Endothelial cell (in vitro differentiated cells): ENCODE data around the gene KCNIP3. TPM values are rescaled to one million over a fixed set of nuclear protein-coding genes. Genes with fewer than 3 reads are reported as not detected.

Experiments used
- DNase-seq: peaks from one replicate; pipeline ENCODE4 v3.0.0; 2021; ENCODE audit warnings: low spot score
- H3K27ac Mint-ChIP-seq: one replicate; pipeline ENCODE4 v1.8.0; 2021; ENCODE audit warnings: mixed read lengths, inconsistent platforms; ENCODE audit not compliant: unreplicated experiment
- H3K27me3 Mint-ChIP-seq: one replicate; pipeline ENCODE4 v1.8.0; 2021; ENCODE audit warnings: mild to moderate bottlenecking, moderate library complexity, mixed read lengths, inconsistent platforms; ENCODE audit not compliant: unreplicated experiment
- H3K36me3 Mint-ChIP-seq: one replicate; pipeline ENCODE4 v1.8.0; 2021; ENCODE audit warnings: mild to moderate bottlenecking, low read depth, mixed read lengths, inconsistent platforms; ENCODE audit not compliant: unreplicated experiment
- H3K4me1 Mint-ChIP-seq: one replicate; pipeline ENCODE4 v1.8.0; 2021; ENCODE audit warnings: mild to moderate bottlenecking, mixed read lengths, inconsistent platforms; ENCODE audit not compliant: unreplicated experiment
- H3K4me3 Mint-ChIP-seq: one replicate; pipeline ENCODE4 v1.8.0; 2021; ENCODE audit warnings: mild to moderate bottlenecking, mixed read lengths, inconsistent platforms; ENCODE audit not compliant: unreplicated experiment
- H3K9me3 Mint-ChIP-seq: one replicate; pipeline ENCODE4 v1.8.0; 2021; ENCODE audit warnings: mixed read lengths, inconsistent platforms; ENCODE audit not compliant: unreplicated experiment
- total RNA-seq: library from RNA; stranded (reverse); fragmentation: NEBNext Ultra II Directional; extraction: Animal tissue kit (Norgen Biotek cat#: 25700); gene quantifications from one replicate; pipeline ENCODE4 v1.2.1, GENCODE V29; 2021; ENCODE audit not compliant: unreplicated experiment
- TF ChIP-seq, protein P1 (sequence below): fragments of 200-600 bp; sonication (generic); IDR thresholded peaks from one replicate; pipeline ENCODE4 v1.5.0; 2021; ENCODE audit warnings: antibody characterized with exemption; ENCODE audit not compliant: unreplicated experiment

The KCNIP3 gene
- total RNA-seq, 1 donor from 2014 or later, result 0.26 TPM

DNA sequence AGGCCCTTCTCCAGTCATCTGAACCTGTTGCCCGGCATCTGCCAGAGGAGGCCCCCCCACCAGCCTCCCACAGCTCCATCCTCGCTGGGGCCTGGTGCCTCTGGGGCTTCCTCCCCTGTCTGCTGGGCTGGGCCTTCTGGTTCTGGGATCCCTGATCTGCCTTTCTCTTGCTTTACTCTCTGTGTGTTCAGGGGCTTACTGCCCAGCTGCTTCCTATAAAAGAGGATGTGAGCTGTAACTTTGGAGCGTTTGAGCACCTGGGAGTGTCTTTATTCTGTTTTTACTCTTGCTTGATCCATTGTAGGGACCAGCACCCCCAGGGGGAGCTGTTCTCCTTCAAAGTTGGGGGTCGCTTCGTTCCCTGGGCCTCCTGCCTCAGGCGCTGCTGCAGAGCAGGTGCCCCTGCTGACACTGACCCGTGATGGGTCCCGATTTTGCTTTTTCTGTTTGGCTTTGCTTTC, 82.3 kb downstream of the KCNIP3 start:
- no peak overlapping the region for H3K4me3 Mint-ChIP-seq
- peak; percentile 29 for DNase-seq
- TF ChIP-seq, protein P1, sequence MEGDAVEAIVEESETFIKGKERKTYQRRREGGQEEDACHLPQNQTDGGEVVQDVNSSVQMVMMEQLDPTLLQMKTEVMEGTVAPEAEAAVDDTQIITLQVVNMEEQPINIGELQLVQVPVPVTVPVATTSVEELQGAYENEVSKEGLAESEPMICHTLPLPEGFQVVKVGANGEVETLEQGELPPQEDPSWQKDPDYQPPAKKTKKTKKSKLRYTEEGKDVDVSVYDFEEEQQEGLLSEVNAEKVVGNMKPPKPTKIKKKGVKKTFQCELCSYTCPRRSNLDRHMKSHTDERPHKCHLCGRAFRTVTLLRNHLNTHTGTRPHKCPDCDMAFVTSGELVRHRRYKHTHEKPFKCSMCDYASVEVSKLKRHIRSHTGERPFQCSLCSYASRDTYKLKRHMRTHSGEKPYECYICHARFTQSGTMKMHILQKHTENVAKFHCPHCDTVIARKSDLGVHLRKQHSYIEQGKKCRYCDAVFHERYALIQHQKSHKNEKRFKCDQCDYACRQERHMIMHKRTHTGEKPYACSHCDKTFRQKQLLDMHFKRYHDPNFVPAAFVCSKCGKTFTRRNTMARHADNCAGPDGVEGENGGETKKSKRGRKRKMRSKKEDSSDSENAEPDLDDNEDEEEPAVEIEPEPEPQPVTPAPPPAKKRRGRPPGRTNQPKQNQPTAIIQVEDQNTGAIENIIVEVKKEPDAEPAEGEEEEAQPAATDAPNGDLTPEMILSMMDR, result peak; percentile 33

DNA sequence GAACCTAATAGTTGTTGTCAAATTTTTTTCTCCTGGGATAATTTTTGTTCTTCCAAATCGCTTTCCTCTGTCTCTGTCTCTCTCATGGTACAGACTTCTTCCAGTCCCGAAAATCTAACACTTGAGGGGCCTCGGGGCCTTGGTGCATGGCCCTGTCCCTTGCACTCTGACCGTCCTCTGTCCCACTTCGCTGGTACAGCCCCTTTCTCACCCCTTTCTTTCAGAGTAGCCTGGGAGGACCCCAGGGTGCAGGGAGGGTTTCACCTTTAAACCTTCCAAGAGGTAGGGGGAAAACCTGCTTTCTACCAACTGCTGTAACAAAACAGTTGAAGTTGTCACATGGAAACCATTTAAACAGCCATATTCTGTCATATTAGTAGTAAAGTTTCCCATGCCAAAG, 83.1 kb downstream of the KCNIP3 start:
- Mint-ChIP-seq H3K27me3 (peaks cover 15% of the 10 kb centered on the region), H3K4me1 (peaks cover 5% of the 10 kb centered on the region), H3K27ac (no peak overlapping the region), H3K4me3 (no peak overlapping the region), H3K9me3 (no peaks in the 10 kb centered on the region), H3K36me3 (no peaks in the 10 kb centered on the region)
- DNase-seq, result no peak
- TF ChIP-seq, protein P1, result no peak

More for the DNA sequence above, 82.3 kb downstream of the KCNIP3 start:
- no peaks in the 10 kb centered on the region for H3K9me3 Mint-ChIP-seq
- peaks cover 17% of the 10 kb centered on the region for H3K27me3 Mint-ChIP-seq
- no peak overlapping the region for H3K27ac Mint-ChIP-seq
- no peaks in the 10 kb centered on the region for H3K36me3 Mint-ChIP-seq
- H3K4me1 Mint-ChIP-seq, result peaks cover 5% of the 10 kb centered on the region

DNA sequence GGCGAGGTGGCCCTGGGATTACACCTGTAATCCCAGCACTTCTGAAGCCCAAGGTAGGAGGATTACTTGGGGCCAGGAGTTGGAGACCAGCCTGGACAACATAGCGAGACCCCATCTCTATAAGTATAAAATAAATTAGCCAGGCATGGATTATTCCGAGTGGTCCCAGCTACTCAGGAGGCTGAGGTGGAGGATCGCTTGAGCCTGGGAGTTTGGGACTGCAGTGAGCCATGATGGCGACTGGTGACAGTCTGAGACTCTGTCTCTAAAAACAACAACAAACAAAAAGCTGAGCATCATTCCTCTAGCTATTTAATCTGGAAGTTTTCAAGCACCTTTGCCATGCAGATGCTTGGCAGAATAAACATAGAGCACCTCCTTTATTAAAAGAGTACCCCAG, 83.6 kb downstream of the KCNIP3 start:
- no peaks in the 10 kb centered on the region for H3K36me3 Mint-ChIP-seq
- H3K9me3 Mint-ChIP-seq, result no peaks in the 10 kb centered on the region
- H3K4me3 Mint-ChIP-seq, result no peak overlapping the region
- H3K27me3 Mint-ChIP-seq, result peaks cover 15% of the 10 kb centered on the region
- H3K27ac Mint-ChIP-seq, result no peak overlapping the region
- peaks cover 5% of the 10 kb centered on the region for H3K4me1 Mint-ChIP-seq
- DNase-seq, result no peak
- TF ChIP-seq, protein P1, result no peak

DNA sequence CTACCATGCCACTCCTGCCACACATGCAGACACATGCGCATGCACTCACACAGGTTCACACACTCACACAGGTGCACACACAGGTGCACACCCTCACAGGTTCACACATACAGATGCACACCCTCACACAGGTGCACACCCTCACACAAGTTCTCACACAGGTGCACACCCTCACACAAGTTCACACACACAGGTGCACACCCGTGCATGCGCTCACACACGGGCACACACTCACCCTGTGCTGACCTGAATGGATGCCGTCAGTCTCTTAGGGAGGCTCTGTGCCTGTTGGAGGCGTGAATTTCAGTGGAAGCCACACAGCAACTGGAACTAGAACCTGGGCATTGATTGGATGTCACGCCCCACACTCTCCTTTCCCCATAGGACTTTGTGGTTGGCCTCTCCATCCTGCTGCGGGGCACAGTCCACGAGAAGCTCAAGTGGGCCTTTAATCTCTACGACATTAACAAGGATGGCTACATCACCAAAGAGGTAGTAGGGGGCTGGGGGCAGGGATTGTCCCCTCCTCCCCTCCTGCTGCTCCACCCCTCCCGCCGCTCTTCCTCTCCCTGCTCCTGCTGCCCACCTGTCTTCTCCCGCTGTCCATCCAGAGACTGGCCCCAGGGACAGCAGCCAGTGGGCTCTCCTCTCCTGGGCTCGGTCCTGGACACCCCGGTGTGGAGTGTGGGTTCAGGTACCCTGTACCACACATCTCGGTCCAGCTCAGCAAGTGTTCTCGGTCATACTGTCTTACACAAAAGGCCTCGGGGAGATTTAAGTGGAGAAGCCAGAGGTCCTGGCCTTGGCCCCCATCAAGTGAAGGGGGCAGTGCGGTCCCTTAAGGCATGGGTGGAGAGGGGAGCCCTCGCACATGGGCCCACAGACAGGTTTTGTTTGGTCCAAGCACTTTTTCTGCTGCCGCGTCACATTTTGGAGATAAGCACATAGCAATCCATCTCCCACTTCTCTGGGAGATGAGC, 84.4 kb downstream of the KCNIP3 start:
- Mint-ChIP-seq H3K9me3 (no peaks in the 10 kb centered on the region), H3K27ac (no peak overlapping the region), H3K27me3 (peaks cover 17% of the 10 kb centered on the region), H3K36me3 (no peaks in the 10 kb centered on the region), H3K4me1 (peaks cover 5% of the 10 kb centered on the region), H3K4me3 (no peak overlapping the region)
- TF ChIP-seq, protein P1, result no peak
- DNase-seq, result no peak

DNA sequence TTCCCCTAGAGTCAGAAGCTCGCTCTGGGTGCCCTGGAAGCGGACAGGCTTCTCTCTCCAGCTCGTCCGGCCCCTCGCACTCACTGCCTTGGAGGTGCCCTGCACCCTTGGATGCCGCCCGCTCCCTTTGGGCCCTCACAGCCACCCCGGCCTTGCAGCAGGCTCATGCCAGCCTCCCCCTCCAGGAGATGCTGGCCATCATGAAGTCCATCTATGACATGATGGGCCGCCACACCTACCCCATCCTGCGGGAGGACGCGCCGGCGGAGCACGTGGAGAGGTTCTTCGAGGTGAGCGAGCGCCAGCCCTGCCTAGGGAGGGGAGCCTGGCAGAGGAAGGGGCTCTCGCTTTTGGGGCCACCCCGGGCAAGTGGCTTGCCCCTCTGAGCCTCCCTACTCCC, 85.0 kb downstream of the KCNIP3 start:
- Mint-ChIP-seq H3K9me3 (no peaks in the 10 kb centered on the region), H3K4me3 (no peak overlapping the region), H3K27me3 (peaks cover 17% of the 10 kb centered on the region), H3K36me3 (no peaks in the 10 kb centered on the region), H3K27ac (no peak overlapping the region), H3K4me1 (peaks cover 5% of the 10 kb centered on the region)
- TF ChIP-seq, protein P1, result no peak
- DNase-seq, result no peak
